ENCODE measurements around the gene RASGRF2. TPM values are rescaled to one million over a fixed set of nuclear protein-coding genes. Genes with fewer than 3 reads are reported as not detected.

The RASGRF2 gene
- total and polyA plus RNA-seq, 2 of the 8 experiments (the other 6 are each of a cell fraction or from before 2014, with no cell fraction given), result 2.6 to 29.5 TPM

GRCh38 chr5:81164936-81165335 lies 204.8 kb downstream of the RASGRF2 start:
- no peak overlapping the region for H3K27ac ChIP-seq (ENCODE audit: low read depth, low read length)
- no peak for TF ChIP-seq SUZ12 (IDR thresholded peaks at IDR 0.05; ENCODE audit: low read length)
- no peak for TF ChIP-seq ATF2 (IDR thresholded peaks at IDR 0.05; ENCODE audit: low read length)
- no peak for TF ChIP-seq CHD2 (IDR thresholded peaks at IDR 0.05; ENCODE audit: low read length)
- no peak for TF ChIP-seq GTF2F1 (IDR thresholded peaks at IDR 0.05; ENCODE audit: borderline replicate concordance, low read depth, low read length)
- no peak for TF ChIP-seq E2F6 (IDR thresholded peaks at IDR 0.05)
- TF ChIP-seq SIRT6 (IDR thresholded peaks at IDR 0.05; ENCODE audit: low read length), result no peak
- TF ChIP-seq GABPA (IDR thresholded peaks at IDR 0.05; ENCODE audit: borderline replicate concordance, insufficient read depth, low read length), result no peak
- no peak for TF ChIP-seq EGR1 (IDR thresholded peaks at IDR 0.05; ENCODE audit: borderline replicate concordance, low read depth, low read length)
- TF ChIP-seq NANOG (IDR thresholded peaks at IDR 0.05; ENCODE audit: insufficient read depth, low read depth, low read length, poor library complexity, severe bottlenecking), result no peak
- no peak for TF ChIP-seq CEBPB (IDR thresholded peaks at IDR 0.05; ENCODE audit: low read depth, low read length)
- TF ChIP-seq KDM5A (IDR thresholded peaks at IDR 0.05; ENCODE audit: low read length), result no peak
- TF ChIP-seq KDM4A (IDR thresholded peaks at IDR 0.05; ENCODE audit: low read depth, low read length, severe bottlenecking), result no peak

More at GRCh38 chr5:81164936-81165335, 204.8 kb downstream of the RASGRF2 start:
- H2BK20ac ChIP-seq (ENCODE audit: low read length), result no peak overlapping the region
- no peak overlapping the region for H2BK5ac ChIP-seq (ENCODE audit: low read depth, low read length)
- H4K91ac ChIP-seq (replicated peaks; ENCODE audit: insufficient read length, low read length), result no peak overlapping the region
- H4K20me1 ChIP-seq (replicated peaks in 1 of 2; ENCODE audit: control insufficient read depth in 1 of 2, insufficient read depth in 2 of 2, low read length in 2 of 2), result no peaks in the 10 kb centered on the region
- no peaks in the 10 kb centered on the region for H3K27me3 ChIP-seq (replicated peaks in 1 of 4; ENCODE audit: control insufficient read depth in 3 of 4, extremely low read depth in 1 of 4, insufficient read depth in 3 of 4, low read length in 3 of 4)
- H3K4me3 ChIP-seq (ENCODE audit: extremely low read depth in 1 of 4, insufficient read depth in 2 of 4, low read depth in 3 of 4, low read length in 4 of 4), result no peak overlapping the region
- no peak overlapping the region for H3K14ac ChIP-seq (ENCODE audit: insufficient read length)
- no peak overlapping the region for H2BK120ac ChIP-seq (replicated peaks; ENCODE audit: low read depth, low read length)
- H2AFZ ChIP-seq (ENCODE audit: low read length), result 0 out of 2 replicates have a peak overlapping the region, but pooled peaks have one; percentile 34
- H2BK15ac ChIP-seq (ENCODE audit: low read length), result no peak overlapping the region
- H2BK12ac ChIP-seq (ENCODE audit: low read depth, low read length), result no peak overlapping the region
- H2AK5ac ChIP-seq (ENCODE audit: low read depth, low read length), result no peak overlapping the region
- no peaks in the 10 kb centered on the region for H3K79me2 ChIP-seq (ENCODE audit: control insufficient read depth in 1 of 2, insufficient read depth in 2 of 2, low read length in 2 of 2)
- ChIA-PET CTCF (ENCODE audit: partially characterized antibody) (interaction anchor here (0.6 to 3.3 kb wide), 16 partner anchors 12 to 460 kb away, joined by 3 to 26 read pairs (median 3); no protein-coding TSS in a partner anchor), POLR2A (ENCODE audit: partially characterized antibody) (no interaction called here)
- DNase-seq (ENCODE audit: low read depth in 1 of 2, low spot score in 2 of 2), result no peak
- no peak overlapping the region for H3K9ac ChIP-seq (replicated peaks in 1 of 4; ENCODE audit: extremely low read depth in 1 of 4, low read depth in 3 of 4, low read length in 3 of 4)
- H3K4ac ChIP-seq (replicated peaks; ENCODE audit: insufficient read length, low read depth, low read length), result no peak overlapping the region
- no peak overlapping the region for H4K5ac ChIP-seq (ENCODE audit: insufficient read length, low read depth, low read length)
- no peak overlapping the region; the same call in 1 of the 2 replicates for H4K8ac ChIP-seq (ENCODE audit: extremely low read depth, insufficient read depth, low read length)
- 0 out of 2 replicates have a peak, but pooled peaks cover 3% of the 10 kb centered on the region for H3K23me2 ChIP-seq (ENCODE audit: low read depth, low read length)
- H3K23ac ChIP-seq (ENCODE audit: insufficient read length), result no peak overlapping the region
- no peak for FAIRE-seq
- no peaks in the 10 kb centered on the region for H3K9me3 ChIP-seq (ENCODE audit: insufficient read depth in 2 of 2, low read depth in 1 of 2, low read length in 1 of 2)
- WGBS, 2 experiments (ENCODE audit: extremely low coverage in 1 of 2, insufficient coverage in 1 of 2, insufficient read length in 1 of 2, insufficient replicate concordance in 2 of 2, low coverage in 1 of 2, low lambda C conversion rate in 2 of 2, missing lambda C conversion rate in 1 of 2), result 88% methylated on average over 9 of the region's 9 CpGs; no CpG with 5 or more reads in 1 of the 2 experiments
- no peaks in the 10 kb centered on the region for H3K79me1 ChIP-seq (ENCODE audit: low read depth, low read length)
- no peak overlapping the region for H3K56ac ChIP-seq (replicated peaks; ENCODE audit: insufficient read length, low read depth, low read length)
- H3K4me2 ChIP-seq (ENCODE audit: insufficient read depth in 1 of 2, low read depth in 2 of 2, low read length in 2 of 2), result no peak overlapping the region
- no peaks in the 10 kb centered on the region for H3K36me3 ChIP-seq (ENCODE audit: control insufficient read depth in 2 of 4, insufficient read depth in 4 of 4, low read length in 3 of 4)
- H3K18ac ChIP-seq (ENCODE audit: extremely low read depth, low read length), result no peak overlapping the region
- no peaks in the 10 kb centered on the region for H3K4me1 ChIP-seq (replicated peaks in 1 of 4; ENCODE audit: control insufficient read depth in 3 of 4, insufficient read depth in 4 of 4, low read length in 3 of 4)

All from H1 (cell line).